Fibroblast of villous mesenchyme (primary cell): ENCODE measurements around the gene BTBD7. TPM values are rescaled to one million over a fixed set of nuclear protein-coding genes. Genes with fewer than 3 reads are reported as not detected.

Experiments used
- DNase-seq: peaks from one replicate; pipeline ENCODE4 v3.0.0-alpha.2; 2010; ENCODE audit warnings: low read depth
- H3K4me3 ChIP-seq: 2 replicates; pipeline ENCODE4 v1.5.1; 2011; ENCODE audit warnings: low read depth, mild to moderate bottlenecking, low read length
- CTCF ChIP-seq: IDR thresholded peaks from 2 replicates; pipeline ENCODE4 v1.5.1; 2012; ENCODE audit warnings: low read depth, mild to moderate bottlenecking, low read length; ENCODE audit not compliant: insufficient read depth
- total RNA-seq: library from RNA; depleted of rRNA; stranded (reverse); fragments of >200 nt; gene quantifications from 2 replicates; pipeline ENCODE4 v1.2.3, GENCODE V29; 2012

The BTBD7 gene
- total RNA-seq, 1 donor: 35.4 TPM

GRCh38 chr14:93206793-93207467 lies 125.9 kb downstream of the BTBD7 start, which contains the start of the genes GON7 and UBR7:
Gene GON7 (minus strand): TSS chr14:93207065. CDS start chr14:93207037, 28 bp downstream.
Gene UBR7 (plus strand): TSS chr14:93207256. CDS start chr14:93207292, 36 bp downstream.
- no peak for TF ChIP-seq CTCF
- H3K4me3 ChIP-seq: peak within 1 kb of the TSS; percentile 74
- peak; percentile 97 for DNase-seq

- no peak overlapping the region for H3K4me3 ChIP-seq
- no peak for TF ChIP-seq CTCF
- DNase-seq: no peak
These were observed 131.6 kb downstream of the BTBD7 start for GRCh38 chr14:93201155-93201704.

DNA sequence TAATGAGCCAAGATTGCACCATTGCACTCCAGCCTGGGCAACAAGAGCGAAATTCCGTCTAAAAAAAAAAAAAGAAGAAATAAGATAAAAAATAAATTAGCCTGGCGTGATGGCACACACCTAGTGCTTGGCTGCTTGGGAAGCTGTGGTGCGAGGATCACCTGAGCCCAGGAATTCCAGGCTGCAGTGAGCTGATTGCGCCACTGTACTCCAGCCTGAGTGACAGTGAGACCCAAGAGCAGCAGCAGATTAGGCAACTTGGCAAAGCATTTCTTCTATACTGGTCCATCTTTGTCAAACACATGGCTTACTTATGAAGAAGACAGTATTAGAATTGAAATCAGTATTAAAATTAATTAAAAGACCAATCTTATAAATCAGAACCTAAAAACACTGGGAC lies 132.3 kb downstream of the BTBD7 start:
- no peak for DNase-seq
- TF ChIP-seq CTCF: no peak
- H3K4me3 ChIP-seq: no peak overlapping the region

DNA sequence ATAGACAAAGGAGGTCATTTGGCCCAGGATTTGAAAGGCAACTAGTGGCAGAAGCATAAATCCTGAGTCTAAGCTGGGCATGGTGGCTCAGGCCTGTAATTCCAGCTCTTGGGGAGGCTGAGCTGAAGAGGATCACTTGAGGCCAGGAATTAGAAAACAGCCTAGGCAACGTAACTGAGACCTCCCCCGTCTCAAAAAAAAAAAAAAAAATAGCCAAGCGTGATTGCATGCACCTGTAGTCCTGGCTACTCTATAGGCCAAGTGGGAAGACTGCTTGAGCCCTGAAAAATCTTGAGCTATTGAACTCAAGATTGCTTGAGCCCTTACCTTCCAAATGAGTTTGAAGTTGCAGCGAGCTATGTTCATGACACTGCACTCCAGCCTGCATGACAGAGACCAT lies 133.8 kb downstream of the BTBD7 start:
- DNase-seq: no peak
- TF ChIP-seq CTCF: no peak
- H3K4me3 ChIP-seq: no peak overlapping the region

DNA sequence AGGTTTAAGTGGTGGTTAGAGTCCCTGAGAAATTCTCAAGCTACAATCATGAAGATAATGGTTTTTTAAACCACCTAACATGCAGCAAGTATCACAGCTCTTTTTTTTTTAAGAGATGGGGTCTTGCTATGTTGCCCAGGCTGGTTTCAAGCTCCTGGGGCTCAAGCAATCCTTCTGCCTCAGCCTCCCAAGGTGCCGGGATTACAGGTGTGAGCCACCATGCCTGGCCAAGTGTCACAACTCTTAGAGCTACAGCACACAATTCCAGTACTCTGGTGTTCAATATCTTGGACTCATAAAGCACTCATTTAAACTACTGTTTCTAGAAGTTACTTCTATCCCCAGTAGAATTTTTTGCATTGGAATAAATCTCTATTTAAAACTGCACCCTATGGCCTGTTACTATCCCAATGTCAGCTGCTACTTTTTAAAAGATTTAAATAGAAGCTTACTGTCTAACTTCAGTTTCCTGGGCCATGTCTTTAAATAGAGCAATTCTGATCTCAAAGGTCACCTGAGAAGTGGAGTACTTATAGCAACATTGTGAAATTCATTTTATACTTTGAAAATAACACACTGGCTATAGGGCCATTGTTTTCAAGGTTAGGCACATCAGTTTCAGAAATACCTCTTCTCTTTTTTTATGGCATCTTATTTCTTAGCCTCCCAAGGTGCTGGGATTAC lies 137.4 kb downstream of the BTBD7 start:
- H3K4me3 ChIP-seq: no peak overlapping the region
- no peak for TF ChIP-seq CTCF
- no peak for DNase-seq

Other genes with a start within 250 kb of the BTBD7 start
- gene ITPK1, start 217.1 kb downstream of the BTBD7 start, total RNA-seq: 11.6 and 15.5 TPM in 2 replicates
- 10.0 and 14.7 TPM in 2 replicates for gene MOAP1, start 148.1 kb downstream of the BTBD7 start, total RNA-seq
- gene LYSET, start 147.7 kb downstream of the BTBD7 start, total RNA-seq: 6.0 and 6.1 TPM in 2 replicates
- gene GON7, start 126.0 kb downstream of the BTBD7 start, total RNA-seq: 10.6 and 11.7 TPM in 2 replicates
- 27.1 and 28.9 TPM in 2 replicates for gene UBR7, start 125.8 kb downstream of the BTBD7 start, total RNA-seq
- not detected in 2 replicates for gene COX8C, start 14.1 kb upstream of the BTBD7 start, total RNA-seq
- under 0.01 TPM in 2 replicates for gene UNC79, start 97.9 kb upstream of the BTBD7 start, total RNA-seq